Nephron progenitor cell (in vitro differentiated cells): ENCODE data around the gene OLFM1.
"Not testable (repeated sequence)": the region's sequence is repeated elsewhere in the genome, so short reads cannot be mapped to it uniquely, and the experiment has no call there.

Experiments used
- DNase-seq: peaks from one replicate; pipeline ENCODE4 v3.0.0; 2021
- H3K27ac Mint-ChIP-seq: 2 replicates; pipeline ENCODE4 v1.8.0; 2021; ENCODE audit warnings: mild to moderate bottlenecking, moderate library complexity, mixed read lengths
- H3K27me3 Mint-ChIP-seq: 2 replicates; pipeline ENCODE4 v1.8.0; 2021; ENCODE audit warnings: mild to moderate bottlenecking, low read depth, mixed read lengths; ENCODE audit not compliant: poor library complexity
- H3K36me3 Mint-ChIP-seq: 2 replicates; pipeline ENCODE4 v1.8.0; 2021; ENCODE audit warnings: low read depth, mixed read lengths
- H3K4me1 Mint-ChIP-seq: 2 replicates; pipeline ENCODE4 v1.8.0; 2021; ENCODE audit warnings: mixed read lengths
- H3K4me3 Mint-ChIP-seq: 2 replicates; pipeline ENCODE4 v1.8.0; 2021; ENCODE audit warnings: mild to moderate bottlenecking, moderate library complexity, mixed read lengths
- H3K9me3 Mint-ChIP-seq: 2 replicates; pipeline ENCODE4 v1.8.0; 2021; ENCODE audit warnings: mild to moderate bottlenecking, moderate library complexity, mixed read lengths
- CTCF ChIP-seq: fragments of 200-600 bp; sonication (generic); IDR thresholded peaks from 2 replicates; pipeline ENCODE4 v1.5.0; 2021; ENCODE audit warnings: antibody characterized with exemption

OLFM1 gene

GRCh38 chr9:135107581-135108235 is 20.2 kb downstream of the OLFM1 start:
- H3K27me3 Mint-ChIP-seq: peaks cover 3% of the 10 kb centered on the region
- H3K36me3 Mint-ChIP-seq: no peaks in the 10 kb centered on the region
- peaks cover 82% of the 10 kb centered on the region for H3K4me1 Mint-ChIP-seq
- DNase-seq: no peak
- TF ChIP-seq CTCF: no peak
- H3K27ac Mint-ChIP-seq: peak overlapping the region; percentile 93
- H3K4me3 Mint-ChIP-seq: peak overlapping the region; percentile 51
- no peaks in the 10 kb centered on the region for H3K9me3 Mint-ChIP-seq

- no peaks in the 10 kb centered on the region for H3K36me3 Mint-ChIP-seq
- TF ChIP-seq CTCF: no peak
- H3K27ac Mint-ChIP-seq: no peak overlapping the region
- H3K9me3 Mint-ChIP-seq: no peaks in the 10 kb centered on the region
- peaks cover 3% of the 10 kb centered on the region for H3K27me3 Mint-ChIP-seq
- H3K4me3 Mint-ChIP-seq: peak overlapping the region; percentile 71
- DNase-seq: no peak
- peaks cover 78% of the 10 kb centered on the region for H3K4me1 Mint-ChIP-seq
Measured at GRCh38 chr9:135108831-135109510, 21.5 kb downstream of the OLFM1 start.

- Mint-ChIP-seq H3K27me3 (peaks cover 3% of the 10 kb centered on the region), H3K4me3 (no peak overlapping the region), H3K36me3 (no peaks in the 10 kb centered on the region), H3K4me1 (peaks cover 75% of the 10 kb centered on the region), H3K27ac (no peak overlapping the region), H3K9me3 (no peaks in the 10 kb centered on the region)
- TF ChIP-seq CTCF: no peak
- DNase-seq: no peak
Measured at GRCh38 chr9:135109650-135110049, 22.2 kb downstream of the OLFM1 start.

GRCh38 chr9:135110416-135110815 is 22.9 kb downstream of the OLFM1 start:
- no peaks in the 10 kb centered on the region for H3K9me3 Mint-ChIP-seq
- TF ChIP-seq CTCF: no peak
- no peak for DNase-seq
- no peaks in the 10 kb centered on the region for H3K36me3 Mint-ChIP-seq
- peak overlapping the region; percentile 40 for H3K4me3 Mint-ChIP-seq
- H3K27ac Mint-ChIP-seq: no peak overlapping the region
- H3K27me3 Mint-ChIP-seq: peaks cover 6% of the 10 kb centered on the region
- H3K4me1 Mint-ChIP-seq: peaks cover 77% of the 10 kb centered on the region

- H3K27me3 Mint-ChIP-seq, H3K27ac Mint-ChIP-seq, DNase-seq, H3K36me3 Mint-ChIP-seq, H3K9me3 Mint-ChIP-seq, H3K4me3 Mint-ChIP-seq: not testable (repeated sequence)
- peaks cover 82% of the 10 kb centered on the region for H3K4me1 Mint-ChIP-seq
Measured at GRCh38 chr9:135111600-135111999, 24.1 kb downstream of the OLFM1 start.

GRCh38 chr9:135116371-135116770 is 28.9 kb downstream of the OLFM1 start:
- Mint-ChIP-seq H3K36me3 (peaks cover 6% of the 10 kb centered on the region), H3K4me1 (peaks cover 48% of the 10 kb centered on the region), H3K27me3 (peaks cover 8% of the 10 kb centered on the region), H3K4me3 (no peak overlapping the region), H3K9me3 (peaks cover 21% of the 10 kb centered on the region), H3K27ac (no peak overlapping the region)
- DNase-seq: no peak
- no peak for TF ChIP-seq CTCF
